A549 treated with AZD9567 at 1 μM for 4 hours (cell line): ENCODE measurements around the gene NUDCD2. TPM values are rescaled to one million over a fixed set of nuclear protein-coding genes. Genes with fewer than 3 reads are reported as not detected.

Source experiments
- total RNA-seq: library from RNA; stranded (reverse); fragments of 200-300 nt; extraction: Qiagen RNA extraction; gene quantifications from 5 replicates; pipeline ENCODE4 v1.2.3, GENCODE V29; 2022; ENCODE audit not compliant: insufficient read depth

NUDCD2 gene
- 30.1 to 54.3 TPM (median 35.5 TPM) in 5 replicates for total RNA-seq

GRCh38 chr5:163459819-163460561, at the start of gene NUDCD2:
Gene NUDCD2 (minus strand): TSS chr5:163460102. CDS start chr5:163460050, 52 bp downstream.

DNA sequence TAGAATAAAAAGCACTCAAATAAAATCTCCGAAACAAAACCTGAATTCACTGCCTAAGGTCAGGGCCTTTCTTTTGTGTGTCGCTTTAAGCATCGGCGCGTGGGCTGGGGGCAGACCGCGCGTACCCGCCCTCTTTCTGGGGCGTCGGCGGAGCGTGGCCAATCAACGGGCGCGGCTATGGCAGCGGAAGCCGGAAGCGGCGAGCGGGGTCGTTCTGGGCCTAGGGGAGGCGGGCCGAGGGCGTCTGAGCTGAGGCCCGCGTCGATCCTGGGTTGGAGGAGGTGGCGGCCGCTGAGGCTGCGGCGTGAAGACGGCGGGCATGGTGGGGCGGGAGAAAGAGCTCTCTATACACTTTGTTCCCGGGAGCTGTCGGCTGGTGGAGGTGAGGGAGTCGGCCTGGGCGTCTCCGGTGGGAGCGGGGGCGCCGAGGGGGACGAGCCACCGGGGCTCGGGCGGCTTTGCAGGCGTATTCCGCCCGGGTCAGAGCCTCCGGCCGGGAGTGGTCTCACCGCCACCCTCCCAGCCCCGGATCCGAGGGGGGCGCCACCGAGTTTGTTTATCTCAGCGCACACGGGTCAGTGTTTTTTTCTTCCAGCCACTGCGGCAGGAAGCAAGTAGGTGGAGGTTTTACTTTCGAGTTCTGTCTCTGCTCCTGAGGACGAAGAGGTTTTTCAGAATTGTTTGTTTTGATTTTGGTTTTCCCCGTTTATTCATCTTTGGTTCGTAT, 45.6 kb upstream of the NUDCD2 start, which contains the start of gene MAT2B:
Gene MAT2B, plus strand, starts transcription at position 252 of the 727 bp plus-strand sequence. Its CDS starts 68 bp downstream, at position 320.

GRCh38 chr5:163460562-163461171, 765 bp upstream of the NUDCD2 start, which contains the start of gene HMMR:
Gene HMMR (plus strand): TSS chr5:163460632. CDS start chr5:163460693, 61 bp downstream.

DNA sequence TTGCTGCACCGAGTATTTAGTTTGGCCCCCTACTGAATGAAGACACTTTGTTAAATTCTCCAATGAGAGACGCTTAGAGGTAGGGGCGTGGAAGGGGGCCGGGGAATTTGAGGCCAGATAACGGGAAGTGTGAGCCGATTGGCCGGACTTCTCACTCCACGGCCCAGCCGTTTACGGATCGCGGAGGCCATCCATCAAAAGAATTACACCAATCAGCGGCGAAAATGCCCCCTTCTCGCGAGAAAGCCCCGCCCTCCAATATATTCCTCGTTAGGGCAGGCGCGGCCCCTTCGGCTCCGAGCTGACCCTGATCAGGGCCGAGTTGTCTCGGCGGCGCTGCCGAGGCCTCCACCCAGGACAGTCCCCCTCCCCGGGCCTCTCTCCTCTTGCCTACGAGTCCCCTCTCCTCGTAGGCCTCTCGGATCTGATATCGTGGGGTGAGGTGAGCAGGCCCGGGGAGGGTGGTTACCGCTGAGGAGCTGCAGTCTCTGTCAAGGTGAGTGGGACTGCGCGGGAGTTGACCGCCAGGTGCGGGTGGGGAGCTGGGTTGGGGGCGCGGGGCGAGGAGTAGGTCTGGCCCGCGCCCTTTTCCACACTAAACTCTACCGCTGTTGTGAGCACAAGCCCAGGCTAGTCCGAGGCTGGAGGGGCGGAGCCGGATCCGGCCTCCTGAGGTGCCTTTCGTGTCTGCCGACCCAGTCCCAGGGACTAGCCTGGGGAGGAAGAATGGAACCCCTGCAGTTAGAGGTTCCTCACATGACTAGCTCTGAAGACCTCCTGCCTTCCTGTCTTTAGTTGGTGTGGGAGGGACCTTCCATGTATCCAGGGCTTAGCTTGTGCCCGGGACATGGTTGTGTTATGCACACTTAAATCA, 22.4 kb downstream of the NUDCD2 start, which contains the start of gene CCNG1:
Gene CCNG1, plus strand, starts transcription at position 287 of the 874 bp plus-strand sequence. CDS start 1,662 bp downstream, outside the sequence.

Other genes with a start within 250 kb of the NUDCD2 start
- 64.0 to 77.5 TPM (median 69.0 TPM) in 5 replicates for gene CCNG1, start 22.5 kb downstream of the NUDCD2 start, total RNA-seq
- gene HMMR, start 530 bp upstream of the NUDCD2 start, total RNA-seq: 22.4 to 27.6 TPM (median 26.5 TPM) in 5 replicates
- 42.2 to 63.8 TPM (median 50.7 TPM) in 5 replicates for gene MAT2B, start 45.5 kb upstream of the NUDCD2 start, total RNA-seq